HEK293T (cell line): ENCODE data around the gene ABCC2.

ENCODE experiments used
- ARNT ChIP-seq: fragments of 450-650 bp; IDR thresholded peaks from 2 replicates; pipeline ENCODE4 v1.6.1; 2017; ENCODE audit warnings: mild to moderate bottlenecking
- BHLHE40 ChIP-seq: fragments of 450-650 bp; IDR thresholded peaks from 2 replicates; pipeline ENCODE4 v1.6.1; 2016; ENCODE audit warnings: mild to moderate bottlenecking, moderate library complexity, borderline replicate concordance
- ELF4 ChIP-seq: fragments of 450-650 bp; IDR thresholded peaks from 2 replicates; pipeline ENCODE4 v1.6.1; 2017; ENCODE audit warnings: antibody characterized with exemption
- FOXA1 ChIP-seq: fragments of 450-650 bp; IDR thresholded peaks from 2 replicates; pipeline ENCODE4 v1.6.1; 2016; ENCODE audit warnings: mild to moderate bottlenecking
- FOXK2 ChIP-seq: fragments of 450-650 bp; IDR thresholded peaks from 2 replicates; pipeline ENCODE4 v1.6.1; 2016; ENCODE audit warnings: mild to moderate bottlenecking
- FOXM1 ChIP-seq: fragments of 450-650 bp; IDR thresholded peaks from 2 replicates; pipeline ENCODE4 v1.6.1; 2017; ENCODE audit warnings: mild to moderate bottlenecking, borderline replicate concordance
- HDGF ChIP-seq: fragments of 450-650 bp; IDR thresholded peaks from 2 replicates; pipeline ENCODE4 v1.6.1; 2017; ENCODE audit warnings: antibody characterized with exemption, borderline replicate concordance
- L3MBTL2 ChIP-seq: fragments of 450-650 bp; conservative IDR thresholded peaks from 2 replicates; pipeline ENCODE4 v1.6.1; 2016; ENCODE audit warnings: mild to moderate bottlenecking
- LEF1 ChIP-seq: fragments of 450-650 bp; IDR thresholded peaks from 2 replicates; pipeline ENCODE4 v1.6.1; 2017; ENCODE audit warnings: mild to moderate bottlenecking, borderline replicate concordance
- SP1 ChIP-seq: fragments of 450-650 bp; IDR thresholded peaks from 2 replicates; pipeline ENCODE4 v1.6.1; 2017
- SUZ12 ChIP-seq: fragments of 450-650 bp; IDR thresholded peaks from 2 replicates; pipeline ENCODE4 v1.6.1; 2016; ENCODE audit warnings: mild to moderate bottlenecking
- TARDBP ChIP-seq: fragments of 450-650 bp; IDR thresholded peaks from 2 replicates; pipeline ENCODE4 v1.6.1; 2016
- ZNF384 ChIP-seq: fragments of 450-650 bp; IDR thresholded peaks from 2 replicates; pipeline ENCODE4 v1.6.1; 2016
- TF ChIP-seq, protein P1 (sequence below): fragments of 450-650 bp; IDR thresholded peaks from 2 replicates; pipeline ENCODE4 v1.6.1; 2016

GRCh38 chr10:99808270-99808669 lies 25.8 kb downstream of the ABCC2 start:
- TF ChIP-seq SUZ12 (no peak), BHLHE40 (no peak), ELF4 (no peak), TARDBP (no peak), FOXA1 (no peak), SP1 (no peak), LEF1 (no peak), FOXK2 (no peak), L3MBTL2 (no peak), ZNF384 (no peak), ARNT (no peak), HDGF (no peak), FOXM1 (no peak)
- TF ChIP-seq, protein P1, sequence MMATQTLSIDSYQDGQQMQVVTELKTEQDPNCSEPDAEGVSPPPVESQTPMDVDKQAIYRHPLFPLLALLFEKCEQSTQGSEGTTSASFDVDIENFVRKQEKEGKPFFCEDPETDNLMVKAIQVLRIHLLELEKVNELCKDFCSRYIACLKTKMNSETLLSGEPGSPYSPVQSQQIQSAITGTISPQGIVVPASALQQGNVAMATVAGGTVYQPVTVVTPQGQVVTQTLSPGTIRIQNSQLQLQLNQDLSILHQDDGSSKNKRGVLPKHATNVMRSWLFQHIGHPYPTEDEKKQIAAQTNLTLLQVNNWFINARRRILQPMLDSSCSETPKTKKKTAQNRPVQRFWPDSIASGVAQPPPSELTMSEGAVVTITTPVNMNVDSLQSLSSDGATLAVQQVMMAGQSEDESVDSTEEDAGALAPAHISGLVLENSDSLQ, result no peak
